Spleen (tissue), 11 donors: ENCODE data around the gene SLC38A3. TPM values are rescaled to one million over a fixed set of nuclear protein-coding genes. Genes with fewer than 3 reads are reported as not detected.

Experiments used
- DNase-seq: peaks from one replicate; pipeline ENCODE4 v3.0.0-alpha.2; 2020
- H3K27ac ChIP-seq, 8 donors: fragments of 200-600 bp; sonication (generic) in 7 of 8; 1 replicate in 4 of 8; 2 replicates in 4 of 8; pipeline versions ENCODE4 v1.5.0 to v1.8.0; 2016 to 2021; ENCODE audit warnings: inconsistent platforms in 4 of 8, mild to moderate bottlenecking in 4 of 8, moderate library complexity in 1 of 8
- H3K27me3 ChIP-seq, 7 donors: fragments of 200-600 bp; sonication (generic) in 6 of 7; replicated peaks in 1 of 7; 1 replicate in 4 of 7; 2 replicates in 3 of 7; pipeline versions ENCODE4 v1.5.0 to v1.8.0; 2016 to 2021; ENCODE audit warnings: inconsistent platforms in 3 of 7, mild to moderate bottlenecking in 1 of 7
- H3K36me3 ChIP-seq, 6 donors: fragments of 200-600 bp; sonication (generic) in 5 of 6; 1 replicate in 4 of 6; 2 replicates in 2 of 6; pipeline versions ENCODE4 v1.5.0 to v1.8.0; 2016 to 2021; ENCODE audit warnings: inconsistent platforms in 2 of 6
- H3K4me1 ChIP-seq, 6 donors: fragments of 200-600 bp; sonication (generic) in 5 of 6; 1 replicate in 3 of 6; 2 replicates in 3 of 6; pipeline versions ENCODE4 v1.5.0 to v1.8.0; 2016 to 2021; ENCODE audit warnings: inconsistent platforms in 3 of 6
- H3K4me3 ChIP-seq, 8 donors: fragments of 200-600 bp; sonication (generic) in 7 of 8; 1 replicate in 4 of 8; 2 replicates in 4 of 8; pipeline versions ENCODE4 v1.5.0 to v1.8.0; 2016 to 2021; ENCODE audit warnings: inconsistent platforms in 4 of 8, mild to moderate bottlenecking in 4 of 8, moderate library complexity in 2 of 8
- H3K9me3 ChIP-seq, 8 donors: fragments of 200-600 bp; sonication (generic) in 7 of 8; 1 replicate in 4 of 8; 2 replicates in 4 of 8; pipeline versions ENCODE4 v1.5.0 to v1.8.0; 2016 to 2021; ENCODE audit warnings: inconsistent platforms in 4 of 8
- POLR2A ChIP-seq, 3 donors: fragments of 450-650 bp; IDR thresholded peaks; one replicate each; pipeline ENCODE4 v1.5.1; 2017; ENCODE audit warnings: antibody characterized with exemption in 3 of 3, mild to moderate bottlenecking in 1 of 3
- POLR2AphosphoS5 ChIP-seq, 3 donors: sonication (generic); formaldehyde crosslinking; IDR thresholded peaks; one replicate each; pipeline ENCODE4 v1.5.1; 2017; ENCODE audit warnings: antibody characterized with exemption in 3 of 3
- WGBS, 5 donors: extraction: QIAGEN DNeasy Blood & Tissue Kit in 3 of 5; methylation state at CpG; one replicate each; pipeline versions ENCODE4 v1.1.5 to v1.1.7; 2013 to 2018; 5-methylcytosine and 5-hydroxymethylcytosine counted together
- intact Hi-C: fragments of 100-400 bp; cut with DNase I; formaldehyde crosslinking; loops from one replicate; pipeline ENCODE4 v1.15.0; 2023; ENCODE audit warnings: low total_unique reads
- polyA plus RNA-seq, 3 donors: library from polyadenylated mRNA; stranded (reverse); fragments of 200-250 nt; gene quantifications; one replicate each; pipeline ENCODE4 v1.2.1, GENCODE V29; 2013
- total RNA-seq, 7 donors: library from RNA; depleted of rRNA in 3 of 7; stranded (reverse); fragments of >200 nt in 3 of 7; fragmentation: NEBNext Ultra II Directional in 4 of 7; extraction: Animal tissue kit (Norgen Biotek cat#: 25700) in 4 of 7; gene quantifications; one replicate each; pipeline versions ENCODE4 v1.1.0 to v1.2.1, GENCODE V29; 2016 to 2021
- TF ChIP-seq, protein P1 (sequence below), 11 experiments: fragments of 200-600 bp in 7 of 11; fragments of 450-650 bp in 4 of 11; sonication (generic) in 4 of 11; IDR thresholded peaks in 8 of 11; conservative IDR thresholded peaks in 3 of 11; 1 replicate in 7 of 11; 2 replicates in 4 of 11; pipeline versions ENCODE4 v1.4.0 to v1.8.0; 2016 to 2021; ENCODE audit warnings: antibody characterized with exemption in 11 of 11, inconsistent platforms in 4 of 11, mild to moderate bottlenecking in 1 of 11
- donor health status: healthy with polysubstance abuse.
- donor health status: DM: no; HTN: no; CAD: no; lungs with moderate emphysema.
- donor health status: DM: no; HTN: no; CAD: no.
- donor health status: Bipolar disorder and iron deficiency.
- donor health status: healthy.
- donor health status: DM: no; HTN: no; CAD: no.
- donor health status: DM: yes; HTN: yes; CAD: no.

SLC38A3 gene
- total and polyA plus RNA-seq, 10 donors = 0.02 to 0.07 TPM; not detected in 8

DNA sequence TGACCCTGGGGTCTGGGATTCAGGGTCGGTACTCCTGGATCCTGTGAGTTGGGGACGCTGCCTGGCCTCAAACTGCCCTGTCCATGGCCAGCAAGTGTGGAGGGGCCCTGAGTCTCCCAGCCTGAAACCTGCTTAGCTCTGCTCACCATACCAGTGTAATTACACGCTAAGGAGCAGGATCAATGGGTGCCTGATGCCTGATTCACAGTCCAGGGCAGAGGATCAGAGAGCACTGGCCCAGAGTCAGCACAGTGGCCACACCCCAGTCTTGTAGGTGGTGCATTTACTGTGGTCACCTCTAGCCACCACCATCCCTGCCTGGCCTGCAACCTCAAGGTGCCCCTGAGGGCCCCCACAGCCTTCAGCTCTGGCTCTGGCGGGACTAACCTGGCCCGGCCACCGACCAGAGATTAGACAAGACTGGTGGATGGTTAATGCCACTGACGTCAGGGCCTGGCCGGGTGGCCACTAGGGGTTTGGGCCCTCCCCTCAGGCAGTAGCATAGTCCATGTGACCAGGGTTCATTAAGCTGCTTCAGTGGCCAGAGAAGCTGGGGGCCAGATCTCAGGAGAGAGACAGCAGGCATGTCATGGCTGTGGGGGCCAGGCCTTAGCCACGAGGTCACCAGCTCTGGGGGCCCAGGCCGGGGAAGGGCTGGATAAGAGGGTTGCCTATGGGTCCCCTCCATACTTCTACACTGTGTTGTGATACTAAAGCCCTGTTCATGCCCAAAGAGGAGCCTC is 3.3 kb upstream of the SLC38A3 start:
- no peak for DNase-seq
- Histone ChIP-seq H3K4me3 (no peak overlapping the region), H3K27ac (no peak overlapping the region), H3K9me3 (no peaks in the 10 kb centered on the region), H3K36me3 (no peaks in the 10 kb centered on the region), H3K4me1 (peaks cover 11 to 22% (median 16%) of the 10 kb centered on the region in 6 donors), H3K27me3 (peaks cover 0 to 87% (median 60%) of the 10 kb centered on the region in 7 donors)
- TF ChIP-seq, protein P1, sequence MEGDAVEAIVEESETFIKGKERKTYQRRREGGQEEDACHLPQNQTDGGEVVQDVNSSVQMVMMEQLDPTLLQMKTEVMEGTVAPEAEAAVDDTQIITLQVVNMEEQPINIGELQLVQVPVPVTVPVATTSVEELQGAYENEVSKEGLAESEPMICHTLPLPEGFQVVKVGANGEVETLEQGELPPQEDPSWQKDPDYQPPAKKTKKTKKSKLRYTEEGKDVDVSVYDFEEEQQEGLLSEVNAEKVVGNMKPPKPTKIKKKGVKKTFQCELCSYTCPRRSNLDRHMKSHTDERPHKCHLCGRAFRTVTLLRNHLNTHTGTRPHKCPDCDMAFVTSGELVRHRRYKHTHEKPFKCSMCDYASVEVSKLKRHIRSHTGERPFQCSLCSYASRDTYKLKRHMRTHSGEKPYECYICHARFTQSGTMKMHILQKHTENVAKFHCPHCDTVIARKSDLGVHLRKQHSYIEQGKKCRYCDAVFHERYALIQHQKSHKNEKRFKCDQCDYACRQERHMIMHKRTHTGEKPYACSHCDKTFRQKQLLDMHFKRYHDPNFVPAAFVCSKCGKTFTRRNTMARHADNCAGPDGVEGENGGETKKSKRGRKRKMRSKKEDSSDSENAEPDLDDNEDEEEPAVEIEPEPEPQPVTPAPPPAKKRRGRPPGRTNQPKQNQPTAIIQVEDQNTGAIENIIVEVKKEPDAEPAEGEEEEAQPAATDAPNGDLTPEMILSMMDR (IDR thresholded peaks at IDR 0.05 in 8 of 11, conservative IDR thresholded peaks at IDR 0.05 in 3 of 11) = no peak
- TF ChIP-seq POLR2AphosphoS5 (IDR thresholded peaks at IDR 0.05) (no peak), POLR2A (IDR thresholded peaks at IDR 0.05) (no peak)
- intact Hi-C loops = no loop called here
- WGBS, 5 donors = 73 to 93% (median 79%) methylated on average over 7 to 10 of the region's 10 CpGs

DNA sequence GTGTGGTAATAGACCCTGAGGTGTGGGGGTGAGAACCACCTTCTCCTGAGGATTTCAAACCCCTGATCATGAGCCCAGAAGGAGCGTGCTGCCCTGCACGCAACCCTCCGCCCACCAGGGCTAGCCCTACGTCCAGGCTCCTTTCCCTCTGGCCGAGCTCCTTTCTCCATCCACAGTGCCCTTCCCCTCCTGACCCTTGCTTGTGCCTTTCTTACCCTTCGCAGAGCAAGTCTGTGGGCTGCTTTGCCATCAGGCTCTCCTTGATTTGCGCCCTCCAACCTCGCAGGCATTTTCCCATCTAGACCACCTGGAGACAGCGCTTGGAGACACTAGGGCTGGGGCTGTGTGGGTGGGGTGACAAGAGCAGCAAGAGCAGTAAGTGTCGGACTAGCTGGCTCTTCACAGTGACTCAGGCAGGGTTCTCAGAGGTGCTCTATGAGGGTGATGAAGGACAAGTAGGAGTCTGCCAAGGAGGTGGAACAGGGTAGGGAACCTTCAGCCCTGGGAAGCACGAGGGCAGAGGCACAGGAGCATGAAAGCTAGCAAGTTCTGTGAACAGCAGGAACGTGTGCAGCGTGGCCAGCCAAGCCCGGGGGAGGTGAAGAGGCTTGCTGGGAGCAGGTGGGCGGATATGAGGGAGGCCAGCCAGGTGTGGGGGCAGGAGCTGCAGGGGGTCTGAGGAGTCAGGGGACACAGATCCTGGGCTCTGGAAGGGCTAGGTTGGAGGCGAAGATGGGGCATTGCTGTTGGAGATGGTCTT is 2.5 kb upstream of the SLC38A3 start:
- Histone ChIP-seq H3K4me1 (peaks cover 11 to 22% (median 16%) of the 10 kb centered on the region in 6 donors), H3K27ac (no peak overlapping the region), H3K27me3 (peaks cover 0 to 95% (median 60%) of the 10 kb centered on the region in 7 donors), H3K9me3 (no peaks in the 10 kb centered on the region), H3K4me3 (no peak overlapping the region), H3K36me3 (no peaks in the 10 kb centered on the region)
- WGBS, 5 donors = 80 to 90% (median 83%) methylated on average over 16 of the region's 16 CpGs
- DNase-seq = no peak
- intact Hi-C loops = no loop called here
- TF ChIP-seq POLR2AphosphoS5 (IDR thresholded peaks at IDR 0.05) = no peak
- TF ChIP-seq POLR2A (IDR thresholded peaks at IDR 0.05) = no peak
- TF ChIP-seq, protein P1 (IDR thresholded peaks at IDR 0.05 in 8 of 11, conservative IDR thresholded peaks at IDR 0.05 in 3 of 11) = no peak

- Histone ChIP-seq H3K4me1 (peaks cover 11 to 22% (median 16%) of the 10 kb centered on the region in 6 donors), H3K36me3 (no peaks in the 10 kb centered on the region), H3K9me3 (no peaks in the 10 kb centered on the region), H3K27ac (no peak overlapping the region), H3K4me3 (no peak overlapping the region), H3K27me3 (peaks cover 0 to 96% (median 60%) of the 10 kb centered on the region in 7 donors)
- intact Hi-C loops = no loop called here
- DNase-seq = no peak
- TF ChIP-seq POLR2AphosphoS5 (IDR thresholded peaks at IDR 0.05) (no peak), POLR2A (IDR thresholded peaks at IDR 0.05) (no peak)
- TF ChIP-seq, protein P1 (IDR thresholded peaks at IDR 0.05 in 8 of 11, conservative IDR thresholded peaks at IDR 0.05 in 3 of 11) = no peak
- WGBS, 5 donors = 87 to 95% (median 87%) methylated on average over 9 of the region's 9 CpGs
Observed at GRCh38 chr3:50203113-50203808, 1.8 kb upstream of the SLC38A3 start.
